NT2/D1 (cell line): ENCODE data around the gene NUP50.

Experiments used
- DNase-seq: peaks from one replicate; pipeline ENCODE4 v3.0.0-alpha.2; 2011; ENCODE audit warnings: low read depth, low spot score
- H3K27me3 ChIP-seq: 2 replicates; pipeline ENCODE4 v1.6.0; 2011; ENCODE audit warnings: mild to moderate bottlenecking; ENCODE audit not compliant: insufficient read length, insufficient read depth
- H3K36me3 ChIP-seq: 2 replicates; pipeline ENCODE4 v1.6.1; 2011; ENCODE audit warnings: mild to moderate bottlenecking, low read length, mixed read lengths; ENCODE audit not compliant: insufficient read depth, insufficient read length
- H3K4me1 ChIP-seq: 2 replicates; pipeline ENCODE4 v1.5.1; 2011; ENCODE audit not compliant: insufficient read depth, insufficient read length
- H3K4me3 ChIP-seq: 2 replicates; pipeline ENCODE4 v1.5.1; 2011; ENCODE audit warnings: low read depth; ENCODE audit not compliant: insufficient read length
- H3K9ac ChIP-seq: 2 replicates; pipeline ENCODE4 v1.6.0; 2011; ENCODE audit warnings: low read depth; ENCODE audit not compliant: insufficient read length
- H3K9me3 ChIP-seq: 2 replicates; pipeline ENCODE4 v1.5.1; 2011; ENCODE audit warnings: mild to moderate bottlenecking, low read length; ENCODE audit not compliant: insufficient read depth
- SUZ12 ChIP-seq: IDR thresholded peaks from 2 replicates; pipeline ENCODE4 v1.6.1; 2011; ENCODE audit not compliant: insufficient read length, insufficient read depth; ENCODE audit errors: extremely low read depth
- YY1 ChIP-seq: IDR thresholded peaks from 2 replicates; pipeline ENCODE4 v1.6.1; 2011; ENCODE audit not compliant: insufficient read length, insufficient read depth
- ZNF274 ChIP-seq: IDR thresholded peaks from 2 replicates; pipeline ENCODE4 v1.6.1; 2011; ENCODE audit warnings: mild to moderate bottlenecking, low read depth, low read length

The NUP50 gene

GRCh38 chr22:45207533-45207932, 43.8 kb downstream of the NUP50 start:
- Histone ChIP-seq H3K4me1 (peaks cover 14% of the 10 kb centered on the region), H3K9ac (no peak overlapping the region), H3K4me3 (no peak overlapping the region), H3K36me3 (peaks cover 75% of the 10 kb centered on the region), H3K9me3 (no peaks in the 10 kb centered on the region), H3K27me3 (no peaks in the 10 kb centered on the region)
- DNase-seq, result no peak
- TF ChIP-seq SUZ12 (no peak), YY1 (no peak), ZNF274 (no peak)

DNA sequence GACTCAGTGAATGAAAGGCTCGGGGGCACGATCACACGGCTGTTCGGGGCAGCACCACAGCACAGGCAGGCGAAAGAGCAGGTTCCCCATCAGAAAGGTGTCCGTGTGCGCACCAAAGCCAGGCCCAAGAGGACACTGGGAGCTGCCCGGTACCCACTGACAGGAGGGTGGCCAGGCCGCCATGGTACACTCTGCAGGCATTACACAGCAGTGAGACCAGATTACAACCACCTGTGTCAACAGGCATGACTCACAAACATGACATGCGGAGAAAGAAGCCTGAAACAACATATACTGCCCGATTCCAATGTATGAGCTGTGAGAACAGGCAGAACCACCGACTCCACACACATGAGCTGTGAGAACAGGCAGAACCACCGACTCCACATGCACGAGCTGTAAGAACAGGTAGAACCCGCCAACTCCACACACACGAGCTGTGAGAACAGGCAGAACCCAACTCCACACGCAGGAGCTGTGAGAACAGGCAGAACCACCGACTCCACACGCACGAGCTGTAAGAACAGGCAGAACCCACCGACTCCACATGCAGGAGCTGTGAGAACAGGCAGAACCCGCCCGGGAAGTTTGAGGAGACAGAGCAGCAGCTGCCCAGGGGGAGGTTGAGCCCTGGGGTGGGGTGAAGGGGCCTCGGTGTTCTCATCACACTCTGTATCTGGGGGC, 44.4 kb downstream of the NUP50 start:
- peaks cover 18% of the 10 kb centered on the region for H3K4me1 ChIP-seq
- H3K36me3 ChIP-seq, result peaks cover 69% of the 10 kb centered on the region
- no peaks in the 10 kb centered on the region for H3K27me3 ChIP-seq
- no peak for DNase-seq
- TF ChIP-seq ZNF274 (no peak), SUZ12 (no peak), YY1 (no peak)
- no peak overlapping the region for H3K4me3 ChIP-seq
- no peak overlapping the region for H3K9ac ChIP-seq
- no peaks in the 10 kb centered on the region for H3K9me3 ChIP-seq

DNA sequence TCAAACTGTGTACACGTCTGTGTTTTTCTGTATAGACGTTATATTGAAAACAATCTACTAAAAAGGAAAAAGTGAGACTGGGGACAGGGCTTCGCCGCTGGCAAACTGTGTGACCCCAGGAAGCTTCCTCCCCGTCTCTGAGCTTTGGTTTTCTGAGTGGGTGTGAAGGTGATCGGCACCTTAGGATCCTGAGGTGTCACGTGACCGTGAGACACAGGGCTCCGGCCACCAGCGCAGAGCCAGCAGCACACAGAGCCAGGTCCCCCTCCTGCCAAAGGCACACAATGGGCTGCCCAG, 44.9 kb downstream of the NUP50 start:
- Histone ChIP-seq H3K9me3 (no peaks in the 10 kb centered on the region), H3K27me3 (no peaks in the 10 kb centered on the region), H3K4me3 (no peak overlapping the region), H3K4me1 (peaks cover 20% of the 10 kb centered on the region), H3K9ac (no peak overlapping the region), H3K36me3 (peaks cover 65% of the 10 kb centered on the region)
- DNase-seq, result no peak
- TF ChIP-seq YY1, result no peak
- no peak for TF ChIP-seq SUZ12
- no peak for TF ChIP-seq ZNF274

GRCh38 chr22:45208993-45209838, 45.5 kb downstream of the NUP50 start:
- H3K36me3 ChIP-seq, result peaks cover 60% of the 10 kb centered on the region
- no peak overlapping the region for H3K4me3 ChIP-seq
- no peaks in the 10 kb centered on the region for H3K9me3 ChIP-seq
- TF ChIP-seq SUZ12 (no peak), ZNF274 (no peak), YY1 (no peak)
- no peak overlapping the region for H3K9ac ChIP-seq
- no peak for DNase-seq
- no peaks in the 10 kb centered on the region for H3K27me3 ChIP-seq
- H3K4me1 ChIP-seq, result peaks cover 20% of the 10 kb centered on the region

DNA sequence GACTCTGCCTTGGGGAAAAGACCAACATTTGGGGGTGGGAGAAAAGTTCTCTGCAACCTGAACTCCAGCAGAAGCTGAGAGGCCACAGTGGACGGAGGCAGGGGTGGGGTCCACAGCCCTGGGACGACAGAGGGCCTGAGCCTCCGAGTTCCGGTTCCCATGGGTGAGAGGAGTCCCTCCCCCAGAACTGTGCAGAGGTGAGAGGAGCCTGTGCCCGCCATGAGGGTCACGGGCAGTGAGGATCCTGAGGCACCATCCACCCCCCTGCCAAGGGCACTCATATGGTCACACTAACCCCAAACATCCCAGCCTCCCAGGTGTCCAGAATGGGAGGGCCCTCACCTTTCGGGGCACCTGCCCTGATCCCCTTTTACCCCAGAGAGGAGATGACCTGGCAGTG, 46.4 kb downstream of the NUP50 start:
- Histone ChIP-seq H3K27me3 (no peaks in the 10 kb centered on the region), H3K9me3 (no peaks in the 10 kb centered on the region), H3K9ac (no peak overlapping the region), H3K36me3 (peaks cover 51% of the 10 kb centered on the region), H3K4me3 (no peak overlapping the region), H3K4me1 (peaks cover 20% of the 10 kb centered on the region)
- TF ChIP-seq ZNF274, result no peak
- no peak for TF ChIP-seq SUZ12
- no peak for TF ChIP-seq YY1
- no peak for DNase-seq

GRCh38 chr22:45210577-45210976, 46.9 kb downstream of the NUP50 start:
- Histone ChIP-seq H3K9me3 (no peaks in the 10 kb centered on the region), H3K4me1 (peaks cover 20% of the 10 kb centered on the region), H3K36me3 (peaks cover 47% of the 10 kb centered on the region), H3K4me3 (no peak overlapping the region), H3K27me3 (no peaks in the 10 kb centered on the region), H3K9ac (no peak overlapping the region)
- TF ChIP-seq YY1 (no peak), ZNF274 (no peak), SUZ12 (no peak)
- no peak for DNase-seq

- Histone ChIP-seq H3K4me3 (no peak overlapping the region), H3K4me1 (peaks cover 20% of the 10 kb centered on the region)
- DNase-seq, result no peak
These were observed 47.3 kb downstream of the NUP50 start for GRCh38 chr22:45210991-45211390.

More at GRCh38 chr22:45210991-45211390, 47.3 kb downstream of the NUP50 start:
- Histone ChIP-seq H3K9ac (peak overlapping the region; percentile 6), H3K36me3 (peaks cover 44% of the 10 kb centered on the region), H3K27me3 (no peaks in the 10 kb centered on the region), H3K9me3 (no peaks in the 10 kb centered on the region)
- TF ChIP-seq YY1 (no peak), SUZ12 (no peak), ZNF274 (no peak)
